C4-2B (cell line): Measurements from ENCODE around the gene PTCHD4.

Source experiments
- H3K27ac ChIP-seq: fragments of 450-650 bp; 2 replicates; pipeline ENCODE4 v1.5.1; 2017
- ZFX ChIP-seq: fragments of 450-650 bp; IDR thresholded peaks from 2 replicates; pipeline ENCODE4 v1.6.1; 2017
- TF ChIP-seq, protein P1 (sequence below): fragments of 450-650 bp; conservative IDR thresholded peaks from 2 replicates; pipeline ENCODE4 v1.5.1; 2017; ENCODE audit warnings: mild to moderate bottlenecking

PTCHD4 gene

DNA sequence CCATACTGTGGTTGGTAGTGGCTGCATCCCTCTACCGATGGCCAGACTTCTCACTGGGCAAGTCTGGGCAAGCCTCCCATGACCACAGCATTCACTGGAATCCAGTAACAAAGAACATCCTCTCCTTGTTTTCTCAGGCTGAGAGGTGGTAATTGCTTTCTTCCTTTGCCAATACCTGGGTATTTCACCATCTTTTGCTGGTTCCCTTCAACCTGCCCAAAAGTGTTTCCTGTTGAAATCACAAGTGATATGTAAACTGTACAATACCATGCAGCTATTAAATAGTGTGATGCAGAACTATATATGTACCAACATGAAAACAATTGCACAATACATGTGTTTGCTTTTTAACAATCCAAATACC lies at the start of gene PTCHD4:
Gene PTCHD4 (minus strand): TSS at position 55 of the 364 bp plus-strand sequence. CDS start 42,240 bp downstream, outside the sequence.
- no peak within 1 kb of the TSS for H3K27ac ChIP-seq

DNA sequence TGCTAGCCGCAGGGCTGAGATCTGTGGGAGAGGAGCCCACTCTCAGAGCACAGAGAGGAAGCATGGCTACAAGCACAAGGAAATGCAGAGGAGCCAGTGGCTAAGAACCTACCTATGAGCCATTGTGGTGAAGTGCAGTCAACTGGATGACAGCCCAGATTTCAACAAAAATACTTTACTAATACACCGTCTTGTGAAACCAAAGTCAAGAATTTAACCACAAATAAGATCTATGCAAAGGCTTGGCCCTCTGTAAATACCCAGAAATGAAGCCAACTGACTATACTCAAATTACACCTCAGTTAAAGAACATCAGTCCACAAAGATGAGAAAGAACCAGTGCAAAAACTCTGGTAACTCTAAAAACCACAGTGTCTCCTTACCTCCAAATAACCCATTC lies 40.1 kb upstream of the PTCHD4 start:
- TF ChIP-seq, protein P1, sequence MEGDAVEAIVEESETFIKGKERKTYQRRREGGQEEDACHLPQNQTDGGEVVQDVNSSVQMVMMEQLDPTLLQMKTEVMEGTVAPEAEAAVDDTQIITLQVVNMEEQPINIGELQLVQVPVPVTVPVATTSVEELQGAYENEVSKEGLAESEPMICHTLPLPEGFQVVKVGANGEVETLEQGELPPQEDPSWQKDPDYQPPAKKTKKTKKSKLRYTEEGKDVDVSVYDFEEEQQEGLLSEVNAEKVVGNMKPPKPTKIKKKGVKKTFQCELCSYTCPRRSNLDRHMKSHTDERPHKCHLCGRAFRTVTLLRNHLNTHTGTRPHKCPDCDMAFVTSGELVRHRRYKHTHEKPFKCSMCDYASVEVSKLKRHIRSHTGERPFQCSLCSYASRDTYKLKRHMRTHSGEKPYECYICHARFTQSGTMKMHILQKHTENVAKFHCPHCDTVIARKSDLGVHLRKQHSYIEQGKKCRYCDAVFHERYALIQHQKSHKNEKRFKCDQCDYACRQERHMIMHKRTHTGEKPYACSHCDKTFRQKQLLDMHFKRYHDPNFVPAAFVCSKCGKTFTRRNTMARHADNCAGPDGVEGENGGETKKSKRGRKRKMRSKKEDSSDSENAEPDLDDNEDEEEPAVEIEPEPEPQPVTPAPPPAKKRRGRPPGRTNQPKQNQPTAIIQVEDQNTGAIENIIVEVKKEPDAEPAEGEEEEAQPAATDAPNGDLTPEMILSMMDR = no peak
- TF ChIP-seq ZFX = no peak
- no peak overlapping the region for H3K27ac ChIP-seq

More for the DNA sequence above, at the start of gene PTCHD4:
- TF ChIP-seq ZFX = no peak
- TF ChIP-seq, protein P1 = no peak

DNA sequence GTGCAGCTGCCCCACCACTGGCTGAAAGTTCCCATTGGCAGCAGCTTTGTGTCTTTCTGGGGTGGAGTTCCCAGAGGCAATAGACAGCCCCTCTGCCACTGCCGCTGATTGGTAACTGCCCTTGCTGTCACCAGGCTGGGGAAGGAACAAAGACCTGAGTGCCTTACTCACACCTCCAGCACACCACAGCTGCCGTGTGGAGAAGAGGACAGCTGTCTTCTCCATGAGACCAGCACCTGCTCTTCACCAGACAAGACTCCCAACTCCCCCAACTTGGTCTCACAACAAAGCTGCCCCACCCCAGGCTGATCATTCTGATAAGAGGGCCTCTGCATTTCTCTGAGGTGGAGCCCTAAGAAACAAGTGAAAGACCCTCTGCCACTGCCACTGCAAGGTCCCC lies 39.7 kb upstream of the PTCHD4 start:
- H3K27ac ChIP-seq = no peak overlapping the region
- no peak for TF ChIP-seq ZFX
- TF ChIP-seq, protein P1 = no peak

DNA sequence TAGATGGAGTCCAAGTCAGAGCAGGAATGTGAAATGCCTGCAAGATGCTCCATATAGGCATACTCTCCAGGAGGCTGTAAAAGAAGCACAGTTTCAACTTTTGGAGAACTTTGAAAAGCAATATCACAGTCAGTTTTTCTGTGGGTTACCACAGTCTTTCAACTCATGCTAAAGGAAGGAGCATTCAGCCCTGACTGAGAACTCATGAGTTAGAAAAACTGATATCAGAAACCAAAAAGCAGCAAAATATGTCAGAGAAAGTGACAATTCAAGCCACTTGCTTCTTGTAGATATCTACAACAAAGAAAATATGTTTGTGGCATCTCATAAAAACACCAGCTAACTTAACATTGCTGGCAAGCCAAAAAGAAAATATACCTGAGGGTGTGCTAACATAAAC lies 36.1 kb upstream of the PTCHD4 start:
- TF ChIP-seq ZFX = no peak
- TF ChIP-seq, protein P1 = no peak

DNA sequence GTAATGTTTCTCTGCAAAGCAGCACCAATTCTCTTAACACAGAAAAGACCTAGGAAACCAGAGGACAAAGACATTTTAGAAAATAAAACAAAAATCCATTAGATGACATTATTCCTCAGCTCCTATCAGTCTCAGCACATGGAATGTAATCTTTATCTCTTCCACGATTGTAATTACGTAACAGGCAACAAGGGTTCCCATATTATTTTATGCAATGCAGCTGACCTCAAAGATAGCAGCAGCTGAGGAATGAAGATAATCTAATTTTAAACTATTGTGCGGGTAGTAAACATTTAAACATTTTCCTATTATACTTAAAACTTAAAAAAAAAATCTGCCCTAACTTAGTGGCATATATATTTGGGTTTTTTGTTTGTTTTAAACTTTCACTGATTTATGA lies 33.0 kb upstream of the PTCHD4 start:
- TF ChIP-seq, protein P1 = no peak
- TF ChIP-seq ZFX = no peak
- no peak overlapping the region for H3K27ac ChIP-seq

More for the DNA sequence above, 36.1 kb upstream of the PTCHD4 start:
- no peak overlapping the region for H3K27ac ChIP-seq

DNA sequence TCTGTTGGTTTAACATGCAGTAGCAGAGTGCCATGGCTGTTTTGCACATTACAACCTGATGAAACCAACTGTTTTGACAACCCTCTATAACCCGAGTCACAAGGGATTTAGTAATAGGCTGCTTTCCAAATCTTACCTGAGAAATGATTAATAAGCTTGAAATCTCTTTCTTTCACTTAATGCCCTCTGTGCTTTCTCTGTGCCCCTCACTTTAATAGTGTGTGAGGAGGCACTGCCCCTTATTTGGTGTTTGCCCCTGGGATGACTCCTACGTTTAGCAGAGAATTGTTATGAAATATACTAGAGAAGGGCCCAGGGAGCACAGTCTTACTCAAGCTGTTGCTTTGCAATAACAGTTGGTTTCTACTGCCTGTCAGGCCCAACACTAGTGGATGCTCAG lies 31.0 kb upstream of the PTCHD4 start:
- H3K27ac ChIP-seq = no peak overlapping the region
- TF ChIP-seq, protein P1 = no peak
- no peak for TF ChIP-seq ZFX

DNA sequence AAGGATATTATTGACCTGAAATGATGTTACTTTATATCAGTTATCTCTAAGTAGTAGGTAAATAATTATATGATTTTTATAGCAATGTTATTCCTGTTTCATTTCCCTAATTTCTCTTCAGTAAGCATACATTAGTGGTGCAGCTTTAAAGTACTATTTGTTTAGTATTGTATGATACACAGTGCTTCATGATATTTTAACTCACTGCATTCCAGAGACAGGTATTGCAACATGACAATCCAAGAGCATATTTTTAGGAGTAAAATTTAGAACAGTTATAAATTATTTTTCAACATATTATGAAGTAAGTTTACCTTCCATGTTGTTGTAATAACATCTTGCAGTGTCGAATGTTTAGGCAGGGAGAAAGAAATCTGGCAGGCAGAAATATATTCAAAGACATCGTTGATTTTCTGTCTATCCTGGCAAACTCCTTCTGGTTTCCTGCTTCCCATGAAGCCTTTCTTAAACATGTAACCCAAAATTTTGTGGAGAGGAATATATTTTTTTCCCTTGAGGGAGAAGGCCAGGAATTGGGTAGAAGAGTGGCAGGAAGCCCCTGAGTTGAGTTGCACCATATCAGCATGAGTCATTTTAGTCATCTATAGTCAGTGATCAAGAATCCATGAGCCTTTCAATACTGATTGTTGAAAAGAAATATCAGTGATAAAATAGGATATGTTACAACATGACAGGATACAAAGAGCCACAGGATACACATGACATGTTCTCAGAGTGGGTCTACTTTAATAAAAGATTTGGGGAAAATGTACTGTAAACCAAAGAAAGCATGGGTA lies 29.0 kb upstream of the PTCHD4 start:
- no peak overlapping the region for H3K27ac ChIP-seq
- TF ChIP-seq, protein P1 = no peak
- TF ChIP-seq ZFX = no peak
